ENCODE data around the gene MYH16.

DNA sequence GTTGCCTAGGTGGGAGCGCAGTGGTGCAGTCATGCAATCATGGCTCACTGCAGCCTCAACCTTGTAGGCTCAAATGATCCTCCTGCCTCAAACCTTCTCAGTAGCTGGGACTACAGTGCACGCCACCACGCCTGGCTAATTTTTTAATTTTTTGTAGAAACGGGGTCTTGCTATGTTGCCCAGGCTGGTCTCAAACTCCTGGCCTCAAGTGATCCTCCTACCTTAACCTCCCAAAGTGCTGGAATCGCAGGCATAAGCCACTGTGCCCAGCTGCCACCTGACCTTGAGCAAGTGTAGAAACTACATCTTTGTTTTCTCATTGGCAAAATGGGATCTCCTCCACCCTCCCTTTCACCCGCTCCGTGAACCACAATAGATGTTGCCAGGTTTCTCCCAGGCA is 15.0 kb upstream of the MYH16 start:
- TF ChIP-seq GABPA (tag; conservative IDR thresholded peaks at IDR 0.05; ENCODE audit: low read depth) (no peak), NFIC (IDR thresholded peaks at IDR 0.05) (no peak)

Measured in K562 (cell line).